PC-9 (cell line): ENCODE results near the gene GNAI1. TPM values are rescaled to one million over a fixed set of nuclear protein-coding genes. Genes with fewer than 3 reads are reported as not detected.

Experiments used
- BruUV-seq: library from RNA; stranded (reverse); fragments of 400-500 nt; replicated peaks from 2 replicates; lab custom pipeline; 2021; lab: Mats Ljungman, UMichigan
- CTCF ChIA-PET: fragments of 300-600 bp; sonication (Branson Sonifier 250); formaldehyde crosslinking; loops from one replicate; lab custom pipeline; 2022; ENCODE audit warnings: antibody characterized with exemption; lab: Charles Lee
- POLR2A ChIA-PET: fragments of 300-600 bp; sonication (Branson Sonifier 250); formaldehyde crosslinking; loops from one replicate; lab custom pipeline; 2022; ENCODE audit warnings: antibody characterized with exemption; ENCODE audit not compliant: unreplicated experiment; lab: Charles Lee
- DNase-seq, 2 experiments: peaks; one replicate each; pipeline versions ENCODE4 v3.0.0 to v3.0.0-alpha.2; 2015 to 2022; ENCODE audit warnings: mixed read lengths in 1 of 2
- H2AFZ ChIP-seq: fragments of 200-600 bp; sonication (generic); 2 replicates; pipeline ENCODE4 v1.8.1; 2017; ENCODE audit warnings: antibody characterized with exemption
- H3F3A ChIP-seq: fragments of 200-600 bp; sonication (generic); 2 replicates; pipeline ENCODE4 v1.8.1; 2017; ENCODE audit warnings: antibody characterized with exemption, mild to moderate bottlenecking, low read depth; ENCODE audit not compliant: insufficient read depth
- H3K27ac ChIP-seq: fragments of 200-600 bp; sonication (generic); 2 replicates; pipeline ENCODE4 v1.6.1; 2016; ENCODE audit warnings: mixed run types
- H3K27me3 ChIP-seq: fragments of 200-600 bp; sonication (generic); 2 replicates; pipeline ENCODE4 v1.6.1; 2016; ENCODE audit warnings: low read depth, mixed run types; ENCODE audit not compliant: insufficient read depth
- H3K36me3 ChIP-seq: fragments of 200-600 bp; sonication (generic); 2 replicates; pipeline ENCODE4 v1.6.1; 2016; ENCODE audit warnings: low read depth, mixed run types
- H3K4me1 ChIP-seq: fragments of 200-600 bp; sonication (generic); replicated peaks from 2 replicates; pipeline ENCODE4 v1.6.1; 2016; ENCODE audit warnings: mixed run types; ENCODE audit not compliant: insufficient read depth
- H3K4me2 ChIP-seq: fragments of 200-600 bp; sonication (generic); 2 replicates; pipeline ENCODE4 v1.6.1; 2017; ENCODE audit warnings: mixed run types
- H3K4me3 ChIP-seq: fragments of 200-600 bp; sonication (generic); 2 replicates; pipeline ENCODE4 v1.6.1; 2016; ENCODE audit warnings: mixed run types
- H3K79me2 ChIP-seq: fragments of 200-600 bp; sonication (generic); 2 replicates; pipeline ENCODE4 v1.6.1; 2017; ENCODE audit warnings: low read depth, mixed run types
- H3K9me2 ChIP-seq: fragments of 200-600 bp; sonication (generic); 2 replicates; pipeline ENCODE4 v1.8.1; 2017; ENCODE audit warnings: mild to moderate bottlenecking; ENCODE audit not compliant: insufficient read depth
- H3K9me3 ChIP-seq: fragments of 200-600 bp; sonication (generic); 2 replicates; pipeline ENCODE4 v1.8.1; 2016; ENCODE audit warnings: low read depth; ENCODE audit not compliant: insufficient read depth
- H4K20me1 ChIP-seq: fragments of 200-600 bp; sonication (generic); 2 replicates; pipeline ENCODE4 v1.8.1; 2017; ENCODE audit not compliant: insufficient read depth
- EZH2 ChIP-seq: fragments of 200-600 bp; sonication (generic); IDR thresholded peaks from 2 replicates; pipeline ENCODE4 v1.8.0; 2017; ENCODE audit warnings: antibody characterized with exemption, low read depth
- intact Hi-C: fragments of 100-400 bp; cut with micrococcal nuclease; formaldehyde crosslinking; loops from one replicate; pipeline ENCODE4 v1.10.0; 2022; ENCODE audit not compliant: unreplicated experiment
- total RNA-seq: library from RNA; stranded (reverse); gene quantifications from 2 replicates; pipeline ENCODE4 v1.2.3, GENCODE V29; 2021
- TF ChIP-seq, protein P1 (sequence below): fragments of 200-600 bp; sonication (generic); conservative IDR thresholded peaks from 2 replicates; pipeline ENCODE4 v1.6.1; 2017; ENCODE audit warnings: mixed run types, antibody characterized with exemption, mild to moderate bottlenecking, moderate library complexity

GNAI1 gene
- total RNA-seq, 1 experiment from 2014 or later: 16.8 TPM

DNA sequence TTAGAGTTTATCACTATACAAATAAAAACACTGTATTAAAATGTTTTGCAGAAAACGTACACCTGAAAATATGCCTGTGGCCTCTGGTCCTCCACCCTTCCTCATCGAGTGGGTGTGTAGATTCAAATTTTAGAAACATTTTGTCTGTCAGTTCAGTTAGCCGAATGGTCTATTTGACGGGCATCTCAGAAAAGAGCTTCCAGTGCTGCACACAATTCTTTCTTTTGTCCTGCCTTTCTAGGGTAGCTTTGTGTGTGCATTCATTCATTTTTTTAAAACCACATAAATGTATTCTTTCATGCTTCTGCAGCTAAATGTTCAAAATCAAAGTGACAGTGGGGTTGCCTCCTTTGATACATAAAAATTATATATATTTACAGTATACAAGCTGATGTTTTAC lies 46.8 kb downstream of the GNAI1 start:
- Histone ChIP-seq H3K4me2 (no peak overlapping the region), H3K4me1 (no peaks in the 10 kb centered on the region), H3K36me3 (no peaks in the 10 kb centered on the region), H3K27ac (no peak overlapping the region), H3K79me2 (no peaks in the 10 kb centered on the region; the same call in 1 of the 2 replicates), H3K27me3 (no peaks in the 10 kb centered on the region), H3K9me3 (peaks cover 9% of the 10 kb centered on the region), H3K4me3 (no peak overlapping the region), H3F3A (no peaks in the 10 kb centered on the region), H2AFZ (no peak overlapping the region), H4K20me1 (no peaks in the 10 kb centered on the region), H3K9me2 (no peaks in the 10 kb centered on the region)
- no peak for DNase-seq
- BruUV-seq: no TSS peak
- intact Hi-C loops: no loop called here
- POLR2A ChIA-PET: no interaction called here
- TF ChIP-seq EZH2: no peak
- TF ChIP-seq, protein P1, sequence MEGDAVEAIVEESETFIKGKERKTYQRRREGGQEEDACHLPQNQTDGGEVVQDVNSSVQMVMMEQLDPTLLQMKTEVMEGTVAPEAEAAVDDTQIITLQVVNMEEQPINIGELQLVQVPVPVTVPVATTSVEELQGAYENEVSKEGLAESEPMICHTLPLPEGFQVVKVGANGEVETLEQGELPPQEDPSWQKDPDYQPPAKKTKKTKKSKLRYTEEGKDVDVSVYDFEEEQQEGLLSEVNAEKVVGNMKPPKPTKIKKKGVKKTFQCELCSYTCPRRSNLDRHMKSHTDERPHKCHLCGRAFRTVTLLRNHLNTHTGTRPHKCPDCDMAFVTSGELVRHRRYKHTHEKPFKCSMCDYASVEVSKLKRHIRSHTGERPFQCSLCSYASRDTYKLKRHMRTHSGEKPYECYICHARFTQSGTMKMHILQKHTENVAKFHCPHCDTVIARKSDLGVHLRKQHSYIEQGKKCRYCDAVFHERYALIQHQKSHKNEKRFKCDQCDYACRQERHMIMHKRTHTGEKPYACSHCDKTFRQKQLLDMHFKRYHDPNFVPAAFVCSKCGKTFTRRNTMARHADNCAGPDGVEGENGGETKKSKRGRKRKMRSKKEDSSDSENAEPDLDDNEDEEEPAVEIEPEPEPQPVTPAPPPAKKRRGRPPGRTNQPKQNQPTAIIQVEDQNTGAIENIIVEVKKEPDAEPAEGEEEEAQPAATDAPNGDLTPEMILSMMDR: no peak
- CTCF ChIA-PET: no interaction called here

DNA sequence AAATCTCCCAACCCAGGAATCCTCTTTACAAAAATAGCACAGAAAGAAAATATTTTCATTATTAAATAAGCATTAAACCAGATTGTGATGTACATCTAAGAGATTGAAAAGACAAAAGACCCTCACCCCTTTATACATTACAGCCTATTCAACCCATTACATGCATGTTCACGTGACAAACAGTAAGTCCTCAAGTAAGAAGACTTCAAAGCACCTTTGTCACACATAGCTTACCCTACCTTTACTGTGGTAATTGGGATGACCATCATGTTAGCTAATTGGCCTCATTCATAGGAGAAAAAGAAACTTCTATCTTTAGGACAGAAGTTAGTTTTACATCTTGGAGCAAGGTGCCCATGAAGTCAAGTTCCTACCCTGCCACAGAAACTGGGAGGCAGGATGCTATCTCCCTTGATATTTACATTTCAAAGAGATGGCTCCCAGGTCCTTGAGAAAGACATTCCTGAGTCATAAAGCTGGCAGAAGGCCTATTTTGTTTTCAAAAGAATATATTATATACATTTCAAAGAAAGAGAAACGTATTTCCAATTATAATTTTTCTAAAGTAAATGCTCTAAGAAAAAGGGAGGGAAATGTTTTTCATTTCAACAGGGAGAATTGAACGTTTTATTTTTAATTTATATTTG lies 48.1 kb downstream of the GNAI1 start:
- H2AFZ ChIP-seq: no peak overlapping the region
- H3K79me2 ChIP-seq: no peaks in the 10 kb centered on the region; the same call in 1 of the 2 replicates
- no peak overlapping the region for H3K4me2 ChIP-seq
- TF ChIP-seq, protein P1: no peak
- intact Hi-C loops: no loop called here
- H3K9me3 ChIP-seq: peaks cover 9% of the 10 kb centered on the region
- no peak for DNase-seq
- ChIA-PET POLR2A (no interaction called here), CTCF (no interaction called here)
- no peaks in the 10 kb centered on the region for H3K9me2 ChIP-seq
- no peaks in the 10 kb centered on the region for H3K36me3 ChIP-seq
- BruUV-seq: no TSS peak
- H4K20me1 ChIP-seq: no peaks in the 10 kb centered on the region
- H3K27ac ChIP-seq: no peak overlapping the region
- no peak overlapping the region for H3K4me3 ChIP-seq
- no peaks in the 10 kb centered on the region for H3F3A ChIP-seq
- no peaks in the 10 kb centered on the region for H3K27me3 ChIP-seq
- H3K4me1 ChIP-seq: no peaks in the 10 kb centered on the region

DNA sequence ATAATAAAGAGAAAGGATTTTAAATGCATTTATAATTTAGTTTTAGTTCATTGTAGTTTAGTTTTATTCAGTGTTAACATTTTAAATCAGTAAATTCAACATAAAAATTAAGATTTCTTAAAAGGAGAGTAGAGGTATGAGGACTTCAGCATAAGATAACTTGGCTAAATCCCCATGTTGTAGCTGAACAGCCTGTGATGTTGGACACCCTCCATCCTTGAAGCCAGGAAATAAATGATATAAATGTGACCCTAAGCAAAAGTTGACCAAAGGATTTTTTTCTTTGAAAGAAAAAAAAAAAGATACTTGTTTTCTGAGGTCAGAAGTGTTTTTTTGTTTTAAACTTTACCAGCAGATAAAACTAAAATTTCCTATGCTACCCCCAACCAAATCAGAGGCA lies 48.7 kb downstream of the GNAI1 start:
- Histone ChIP-seq H3K4me1 (no peaks in the 10 kb centered on the region), H3K9me3 (peaks cover 9% of the 10 kb centered on the region), H2AFZ (no peak overlapping the region), H3K27ac (no peak overlapping the region), H3F3A (no peaks in the 10 kb centered on the region), H4K20me1 (no peaks in the 10 kb centered on the region), H3K27me3 (no peaks in the 10 kb centered on the region), H3K4me2 (no peak overlapping the region), H3K36me3 (no peaks in the 10 kb centered on the region), H3K9me2 (no peaks in the 10 kb centered on the region), H3K79me2 (no peaks in the 10 kb centered on the region; the same call in 1 of the 2 replicates), H3K4me3 (no peak overlapping the region)
- DNase-seq: no peak
- intact Hi-C loops: no loop called here
- BruUV-seq: no TSS peak
- POLR2A ChIA-PET: no interaction called here
- CTCF ChIA-PET: no interaction called here
- no peak for TF ChIP-seq EZH2
- TF ChIP-seq, protein P1: no peak
